ENCODE results near the gene ETF1. TPM values are rescaled to one million over a fixed set of nuclear protein-coding genes. Genes with fewer than 3 reads are reported as not detected.

The ETF1 gene
- total and polyA plus RNA-seq, 9 of the 15 experiments (the other 6 are each of a cell fraction or from before 2014, with no cell fraction given), result 53.7 to 209 (median 164) TPM

- no peak for TF ChIP-seq ADNP (tag; IDR thresholded peaks at IDR 0.05)
- TF ChIP-seq RBM14 (IDR thresholded peaks at IDR 0.05; ENCODE audit: borderline replicate concordance, insufficient read depth, low read depth, low read length), result no peak
- TF ChIP-seq MLX (CRISPR knock-in tag; conservative IDR thresholded peaks at IDR 0.05), result no peak
- TF ChIP-seq ZNF41 (CRISPR knock-in tag; conservative IDR thresholded peaks at IDR 0.05), result no peak
- TF ChIP-seq MECOM (CRISPR knock-in tag; IDR thresholded peaks at IDR 0.05), result 0 out of 2 replicates have a peak, but pooled peaks have one; percentile 28
- TF ChIP-seq ZNF140 (CRISPR knock-in tag; IDR thresholded peaks at IDR 0.05), result no peak
- TF ChIP-seq XRCC5 (IDR thresholded peaks at IDR 0.05; ENCODE audit: low read depth, low read length), result no peak
- no peak; the same call in 1 of the 2 replicates for TF ChIP-seq ZNF121 (CRISPR knock-in tag; conservative IDR thresholded peaks at IDR 0.05)
- TF ChIP-seq ZFP1 (CRISPR knock-in tag; IDR thresholded peaks at IDR 0.05), result no peak
- TF ChIP-seq TEAD2 (tag; IDR thresholded peaks at IDR 0.05), result no peak
- no peak for TF ChIP-seq ETV5 (CRISPR knock-in tag; IDR thresholded peaks at IDR 0.05; ENCODE audit: low read depth)
- no peak for TF ChIP-seq TCFL5 (CRISPR knock-in tag; conservative IDR thresholded peaks at IDR 0.05)
- TF ChIP-seq WHSC1 (IDR thresholded peaks at IDR 0.05; ENCODE audit: low read length), result no peak
- TF ChIP-seq, protein P1, sequence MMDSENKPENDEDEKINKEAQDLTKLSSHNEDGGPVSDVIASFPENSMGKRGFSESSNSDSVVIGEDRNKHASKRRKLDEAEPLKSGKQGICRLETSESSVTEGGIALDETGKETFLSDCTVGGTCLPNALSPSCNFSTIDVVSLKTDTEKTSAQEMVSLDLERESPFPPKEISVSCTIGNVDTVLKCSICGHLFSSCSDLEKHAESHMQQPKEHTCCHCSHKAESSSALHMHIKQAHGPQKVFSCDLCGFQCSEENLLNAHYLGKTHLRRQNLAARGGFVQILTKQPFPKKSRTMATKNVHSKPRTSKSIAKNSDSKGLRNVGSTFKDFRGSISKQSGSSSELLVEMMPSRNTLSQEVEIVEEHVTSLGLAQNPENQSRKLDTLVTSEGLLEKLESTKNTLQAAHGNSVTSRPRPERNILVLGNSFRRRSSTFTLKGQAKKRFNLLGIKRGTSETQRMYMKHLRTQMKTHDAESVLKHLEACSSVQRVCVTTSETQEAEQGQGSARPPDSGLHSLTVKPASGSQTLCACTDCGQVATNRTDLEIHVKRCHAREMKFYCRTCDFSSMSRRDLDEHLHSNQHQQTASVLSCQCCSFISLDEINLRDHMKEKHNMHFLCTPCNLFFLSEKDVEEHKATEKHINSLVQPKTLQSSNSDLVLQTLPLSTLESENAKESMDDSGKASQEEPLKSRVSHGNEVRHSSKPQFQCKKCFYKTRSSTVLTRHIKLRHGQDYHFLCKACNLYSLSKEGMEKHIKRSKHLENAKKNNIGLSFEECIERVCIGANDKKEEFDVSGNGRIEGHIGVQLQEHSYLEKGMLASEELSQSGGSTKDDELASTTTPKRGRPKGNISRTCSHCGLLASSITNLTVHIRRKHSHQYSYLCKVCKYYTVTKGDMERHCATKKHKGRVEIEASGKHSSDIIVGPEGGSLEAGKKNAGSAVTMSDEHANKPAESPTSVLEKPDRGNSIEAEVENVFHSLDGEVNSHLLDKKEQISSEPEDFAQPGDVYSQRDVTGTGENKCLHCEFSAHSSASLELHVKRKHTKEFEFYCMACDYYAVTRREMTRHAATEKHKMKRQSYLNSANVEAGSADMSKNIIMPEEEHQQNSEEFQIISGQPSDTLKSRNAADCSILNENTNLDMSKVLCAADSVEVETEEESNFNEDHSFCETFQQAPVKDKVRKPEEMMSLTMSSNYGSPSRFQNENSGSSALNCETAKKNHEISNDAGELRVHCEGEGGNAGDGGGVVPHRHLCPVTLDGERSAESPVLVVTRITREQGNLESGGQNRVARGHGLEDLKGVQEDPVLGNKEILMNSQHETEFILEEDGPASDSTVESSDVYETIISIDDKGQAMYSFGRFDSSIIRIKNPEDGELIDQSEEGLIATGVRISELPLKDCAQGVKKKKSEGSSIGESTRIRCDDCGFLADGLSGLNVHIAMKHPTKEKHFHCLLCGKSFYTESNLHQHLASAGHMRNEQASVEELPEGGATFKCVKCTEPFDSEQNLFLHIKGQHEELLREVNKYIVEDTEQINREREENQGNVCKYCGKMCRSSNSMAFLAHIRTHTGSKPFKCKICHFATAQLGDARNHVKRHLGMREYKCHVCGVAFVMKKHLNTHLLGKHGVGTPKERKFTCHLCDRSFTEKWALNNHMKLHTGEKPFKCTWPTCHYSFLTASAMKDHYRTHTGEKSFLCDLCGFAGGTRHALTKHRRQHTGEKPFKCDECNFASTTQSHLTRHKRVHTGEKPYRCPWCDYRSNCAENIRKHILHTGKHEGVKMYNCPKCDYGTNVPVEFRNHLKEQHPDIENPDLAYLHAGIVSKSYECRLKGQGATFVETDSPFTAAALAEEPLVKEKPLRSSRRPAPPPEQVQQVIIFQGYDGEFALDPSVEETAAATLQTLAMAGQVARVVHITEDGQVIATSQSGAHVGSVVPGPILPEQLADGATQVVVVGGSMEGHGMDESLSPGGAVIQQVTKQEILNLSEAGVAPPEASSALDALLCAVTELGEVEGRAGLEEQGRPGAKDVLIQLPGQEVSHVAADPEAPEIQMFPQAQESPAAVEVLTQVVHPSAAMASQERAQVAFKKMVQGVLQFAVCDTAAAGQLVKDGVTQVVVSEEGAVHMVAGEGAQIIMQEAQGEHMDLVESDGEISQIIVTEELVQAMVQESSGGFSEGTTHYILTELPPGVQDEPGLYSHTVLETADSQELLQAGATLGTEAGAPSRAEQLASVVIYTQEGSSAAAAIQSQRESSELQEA (IDR thresholded peaks at IDR 0.05; ENCODE audit: low read depth), result no peak
- no peak for TF ChIP-seq CBX5 (IDR thresholded peaks at IDR 0.05; ENCODE audit: borderline replicate concordance, low read depth)
- no peak for TF ChIP-seq NFRKB (IDR thresholded peaks at IDR 0.05; ENCODE audit: low read depth)
Observed at GRCh38 chr5:138553437-138554095, 10.5 kb upstream of the ETF1 start (continued).
